GM12878 (cell line): ENCODE data around the gene TRIOBP. TPM values are rescaled to one million over a fixed set of nuclear protein-coding genes. Genes with fewer than 3 reads are reported as not detected.

Experiments
- ATAC-seq: fragments of 200-7000 bp; cut with Tn5 transposase; 3 replicates; pipeline ENCODE4 v1.9.1; 2020; ENCODE audit warnings: mild to moderate bottlenecking, moderate library complexity
- BruUV-seq: library from RNA; stranded (reverse); fragments of 400-500 nt; replicated peaks from 2 replicates; lab custom pipeline; 2021; lab: Mats Ljungman, UMichigan
- CTCF ChIA-PET: fragments of 300-600 bp; sonication (Branson Sonifier 250); formaldehyde crosslinking; extraction: SDS; loops from one replicate; lab custom pipeline; 2021; ENCODE audit warnings: inconsistent platforms; lab: Yijun Ruan, JAX
- POLR2A ChIA-PET: fragments of 350-600 bp; formaldehyde crosslinking; extraction: SDS; loops from one replicate; lab custom pipeline; 2021; ENCODE audit warnings: inconsistent platforms; lab: Charles Lee
- RAD21 ChIA-PET: fragments of 300-600 bp; sonication (Branson Sonifier 250); formaldehyde crosslinking; loops from one replicate; lab custom pipeline; 2023; ENCODE audit warnings: antibody characterized with exemption; ENCODE audit not compliant: unreplicated experiment; lab: Charles Lee
- SMC1A ChIA-PET: fragments of 300-600 bp; sonication (Branson Sonifier 250); formaldehyde crosslinking; loops from one replicate; lab custom pipeline; 2023; ENCODE audit not compliant: unreplicated experiment, uncharacterized antibody; lab: Charles Lee
- DNase-seq: peaks from one replicate; pipeline ENCODE4 v3.0.0-alpha.2; 2011; ENCODE audit warnings: low read depth, low spot score
- FAIRE-seq: peaks from 3 replicates; lab custom pipeline; 2011; peaks lifted over from hg19 to GRCh38; lab: Jason Lieb, UNC
- H2AFZ ChIP-seq: 2 replicates; pipeline ENCODE4 v1.6.0; 2011; ENCODE audit warnings: low read depth, low read length, control low read depth; ENCODE audit not compliant: control insufficient read depth
- H3K27ac ChIP-seq: 2 replicates; pipeline ENCODE4 v1.5.1; 2011; ENCODE audit warnings: control low read depth; ENCODE audit not compliant: control insufficient read depth, insufficient read depth
- H3K27me3 ChIP-seq, 2 experiments: replicated peaks in 1 of 2; 2 replicates each; pipeline versions ENCODE4 v1.6.0 to v1.6.1; 2011; ENCODE audit warnings: low read length in 1 of 2; ENCODE audit not compliant: control insufficient read depth in 2 of 2, insufficient read depth in 2 of 2
- H3K36me3 ChIP-seq, 2 experiments: 2 replicates each; pipeline ENCODE4 v1.5.1; 2011; ENCODE audit warnings: low read length in 1 of 2; ENCODE audit not compliant: control insufficient read depth in 2 of 2, insufficient read depth in 2 of 2
- H3K4me1 ChIP-seq: 2 replicates; pipeline ENCODE4 v1.6.1; 2011; ENCODE audit warnings: mild to moderate bottlenecking, low read length, moderate library complexity, mixed read lengths; ENCODE audit not compliant: control insufficient read depth, insufficient read depth
- H3K4me2 ChIP-seq: 2 replicates; pipeline ENCODE4 v1.6.0; 2011; ENCODE audit warnings: control low read depth; ENCODE audit not compliant: control insufficient read depth, insufficient read depth
- H3K4me3 ChIP-seq: fragments of 200-600 bp; sonication (generic); 2 replicates; pipeline ENCODE4 v1.5.1; 2016
- H3K79me2 ChIP-seq: 2 replicates; pipeline ENCODE4 v1.6.0; 2011; ENCODE audit warnings: low read length; ENCODE audit not compliant: control insufficient read depth, insufficient read depth
- H3K9ac ChIP-seq: 2 replicates; pipeline ENCODE4 v1.8.0; 2011; ENCODE audit warnings: low read length, control low read depth, mixed read lengths; ENCODE audit not compliant: control insufficient read depth, insufficient read depth
- H3K9me3 ChIP-seq: replicated peaks from 3 replicates; pipeline ENCODE4 v1.5.1; 2011; ENCODE audit warnings: mild to moderate bottlenecking, low read length; ENCODE audit not compliant: control insufficient read depth, insufficient read depth
- H4K20me1 ChIP-seq: 2 replicates; pipeline ENCODE4 v1.6.0; 2011; ENCODE audit not compliant: control insufficient read depth, insufficient read depth
- CBFB ChIP-seq: IDR thresholded peaks from 2 replicates; pipeline ENCODE4 v1.6.1; 2016; ENCODE audit warnings: antibody characterized with exemption, low read depth
- CEBPZ ChIP-seq: fragments of 150-350 bp; IDR thresholded peaks from 2 replicates; pipeline ENCODE4 v1.6.1; 2016; ENCODE audit warnings: low read depth, low read length
- KLF5 ChIP-seq: fragments of 450-650 bp; IDR thresholded peaks from 2 replicates; pipeline ENCODE4 v1.6.1; 2014; ENCODE audit warnings: mild to moderate bottlenecking; ENCODE audit not compliant: partially characterized antibody
- MTA2 ChIP-seq: fragments of 450-650 bp; IDR thresholded peaks from 2 replicates; pipeline ENCODE4 v1.6.1; 2016; ENCODE audit warnings: low read depth, mild to moderate bottlenecking, moderate library complexity
- NRF1 ChIP-seq: conservative IDR thresholded peaks from 2 replicates; pipeline ENCODE4 v1.6.1; 2011; ENCODE audit warnings: mild to moderate bottlenecking, low read depth, low read length, improper control_type of control experiment
- POLR2A ChIP-seq: IDR thresholded peaks from 2 replicates; pipeline ENCODE4 v1.6.1; 2011; ENCODE audit warnings: low read depth, mild to moderate bottlenecking, low read length
- RFX5 ChIP-seq: IDR thresholded peaks from 2 replicates; pipeline ENCODE4 v1.6.1; 2011; ENCODE audit warnings: low read depth, low read length, improper control_type of control experiment
- SMAD1 ChIP-seq: fragments of 450-650 bp; IDR thresholded peaks from 2 replicates; pipeline ENCODE4 v1.6.1; 2018; ENCODE audit warnings: mild to moderate bottlenecking, low read depth; ENCODE audit not compliant: partially characterized antibody
- SREBF2 ChIP-seq: IDR thresholded peaks from 2 replicates; pipeline ENCODE4 v1.6.1; 2012; ENCODE audit warnings: mild to moderate bottlenecking, low read length
- SRF ChIP-seq, 2 experiments: IDR thresholded peaks; 2 replicates each; pipeline ENCODE4 v1.6.1; 2011; ENCODE audit warnings: low read depth in 2 of 2, low read length in 2 of 2, mild to moderate bottlenecking in 1 of 2, moderate library complexity in 1 of 2
- YY1 ChIP-seq: IDR thresholded peaks from 2 replicates; pipeline ENCODE4 v1.6.1; 2011; ENCODE audit warnings: low read depth, mild to moderate bottlenecking, low read length
- ZBTB4 ChIP-seq: fragments of 450-650 bp; formaldehyde crosslinking; IDR thresholded peaks from 2 replicates; pipeline ENCODE4 v1.4.0; 2022; ENCODE audit warnings: mild to moderate bottlenecking, moderate library complexity
- ZNF592 ChIP-seq: fragments of 450-650 bp; IDR thresholded peaks from 2 replicates; pipeline ENCODE4 v1.6.1; 2017; ENCODE audit warnings: mild to moderate bottlenecking, moderate library complexity
- WGBS: methylation state at CpG from one replicate; pipeline ENCODE4 v1.1.6; 2016; ENCODE audit warnings: low lambda C conversion rate; ENCODE audit not compliant: insufficient replicate concordance, insufficient coverage; ENCODE audit errors: missing lambda C conversion rate; 5-methylcytosine and 5-hydroxymethylcytosine counted together
- in situ Hi-C: fragments of 300-500 bp; cut with MboI; formaldehyde crosslinking; loops from 9 replicates; pipeline ENCODE4 v1.14.3; 2018; ENCODE audit warnings: mixed read lengths
- intact Hi-C: fragments of 100-400 bp; cut with micrococcal nuclease; formaldehyde crosslinking; loops from one replicate; pipeline ENCODE4 v1.14.2; 2022; ENCODE audit not compliant: unreplicated experiment
- polyA plus RNA-seq, 11 experiments: library from polyadenylated mRNA; depleted of rRNA in 4 of 11; unstranded in 6 of 11; stranded (reverse) in 5 of 11; fragments of >200 nt; fragmentation: Nextera tagmentation in 4 of 11; fragmentation: Illumina TruSeq in 1 of 11; extraction: Ambion mirVana in 4 of 11; extraction: Trizol in 1 of 11; gene quantifications; 1 replicate in 1 of 11; 2 replicates in 10 of 11; pipeline versions ENCODE4 v1.2.1 to v1.2.3, GENCODE V29; 2011 to 2016; ENCODE audit warnings: inconsistent platforms in 2 of 11, missing spikeins in 2 of 11, low read depth in 1 of 11
- total RNA-seq, 4 experiments: library from RNA; depleted of rRNA in 3 of 4; stranded (reverse); fragments of >200 nt in 3 of 4; fragmentation: Illumina TruSeq in 1 of 4; extraction: Trizol in 1 of 4; gene quantifications; 2 replicates each; pipeline versions ENCODE4 v1.2.1 to v1.2.3, GENCODE V29; 2013 to 2021

Gene TRIOBP
- total and polyA plus RNA-seq, 10 of the 15 experiments (the other 5 are each of a cell fraction or from before 2014, with no cell fraction given) = 0.21 to 23.6 (median 11.9) TPM

GRCh38 chr22:37704645-37705044, 7.8 kb downstream of the TRIOBP start:
- intact Hi-C loops (no loop called here), in situ Hi-C loops (no loop called here)
- ChIA-PET CTCF (interaction anchor here (0.6 kb wide), 1 partner anchor 250 kb away, joined by 3 read pairs; no protein-coding TSS in a partner anchor), POLR2A (interaction anchor here (0.7 kb wide), 1 partner anchor 85 kb away, joined by 5 read pairs; no protein-coding TSS in a partner anchor), SMC1A (no interaction called here), RAD21 (no interaction called here)
- H2AFZ ChIP-seq = no peak overlapping the region
- no peaks in the 10 kb centered on the region for H3K9me3 ChIP-seq
- 97% methylated on average over 3 of the region's 3 CpGs for WGBS
- H3K27ac ChIP-seq = no peak overlapping the region
- no peaks in the 10 kb centered on the region for H3K4me1 ChIP-seq
- no peaks in the 10 kb centered on the region for H3K27me3 ChIP-seq
- no peaks in the 10 kb centered on the region for H3K36me3 ChIP-seq
- no peak overlapping the region for H3K4me2 ChIP-seq
- no peak for FAIRE-seq
- no TSS peak for BruUV-seq
- ATAC-seq = no peak
- no peak overlapping the region for H3K4me3 ChIP-seq
- H3K9ac ChIP-seq = no peak overlapping the region
- no peaks in the 10 kb centered on the region for H4K20me1 ChIP-seq
- no peak for DNase-seq
- no peaks in the 10 kb centered on the region for H3K79me2 ChIP-seq
- TF ChIP-seq ZNF592 = no peak
- no peak for TF ChIP-seq SMAD1
- no peak for TF ChIP-seq POLR2A
- TF ChIP-seq RFX5 = no peak
- no peak for TF ChIP-seq SREBF2
- no peak for TF ChIP-seq CBFB
- no peak for TF ChIP-seq ZBTB4 (CRISPR knock-in tag)
- no peak for TF ChIP-seq SRF (IDR thresholded peaks at IDR 0.05; ENCODE audit: low read depth in 2 of 2, low read length in 2 of 2)
- TF ChIP-seq MTA2 = no peak
- TF ChIP-seq NRF1 = no peak
- TF ChIP-seq CEBPZ = no peak
- TF ChIP-seq KLF5 = no peak
- TF ChIP-seq YY1 = no peak
